Activated naive CD8-positive, alpha-beta T cell treated with anti-CD3 and anti-CD28 coated beads, Interleukin-2, amount 10 ng/mL, durations not matched to agents 7 days and 5 days (primary cell): ENCODE measurements around the gene ST6GALNAC3. TPM values are rescaled to one million over a fixed set of nuclear protein-coding genes. Genes with fewer than 3 reads are reported as not detected.

Experiments
- ATAC-seq: fragments of 150-1000 bp; cut with Tn5 transposase; one replicate; pipeline ENCODE4 v1.10.0; 2021; ENCODE audit warnings: low read depth, moderate library complexity
- POLR2A ChIA-PET: fragments of 350-600 bp; sonication (Branson Sonifier 250); formaldehyde crosslinking; loops from one replicate; lab custom pipeline; 2021; ENCODE audit warnings: antibody characterized with exemption; lab: Charles Lee
- DNase-seq: peaks from one replicate; pipeline ENCODE4 v3.0.0; 2021
- H3K27ac Mint-ChIP-seq: one replicate; pipeline ENCODE4 v1.8.0; 2022; ENCODE audit warnings: mild to moderate bottlenecking, mixed read lengths
- H3K27me3 Mint-ChIP-seq: one replicate; pipeline ENCODE4 v1.8.0; 2022; ENCODE audit warnings: mild to moderate bottlenecking, moderate library complexity, mixed read lengths
- H3K36me3 Mint-ChIP-seq: one replicate; pipeline ENCODE4 v1.8.0; 2021; ENCODE audit warnings: mild to moderate bottlenecking, mixed read lengths
- H3K4me1 Mint-ChIP-seq: one replicate; pipeline ENCODE4 v1.8.0; 2021; ENCODE audit warnings: mixed read lengths
- H3K4me3 Mint-ChIP-seq: one replicate; pipeline ENCODE4 v1.8.0; 2022; ENCODE audit warnings: mild to moderate bottlenecking, moderate library complexity, mixed read lengths
- H3K9me3 Mint-ChIP-seq: one replicate; pipeline ENCODE4 v1.8.0; 2021; ENCODE audit warnings: mixed read lengths
- total RNA-seq, 2 experiments: library from RNA; stranded (reverse); gene quantifications; one replicate each; pipeline ENCODE4 v1.2.3, GENCODE V29; 2021

The ST6GALNAC3 gene
- total RNA-seq, 2 experiments from 2014 or later = 0.48 to 0.55 TPM

DNA sequence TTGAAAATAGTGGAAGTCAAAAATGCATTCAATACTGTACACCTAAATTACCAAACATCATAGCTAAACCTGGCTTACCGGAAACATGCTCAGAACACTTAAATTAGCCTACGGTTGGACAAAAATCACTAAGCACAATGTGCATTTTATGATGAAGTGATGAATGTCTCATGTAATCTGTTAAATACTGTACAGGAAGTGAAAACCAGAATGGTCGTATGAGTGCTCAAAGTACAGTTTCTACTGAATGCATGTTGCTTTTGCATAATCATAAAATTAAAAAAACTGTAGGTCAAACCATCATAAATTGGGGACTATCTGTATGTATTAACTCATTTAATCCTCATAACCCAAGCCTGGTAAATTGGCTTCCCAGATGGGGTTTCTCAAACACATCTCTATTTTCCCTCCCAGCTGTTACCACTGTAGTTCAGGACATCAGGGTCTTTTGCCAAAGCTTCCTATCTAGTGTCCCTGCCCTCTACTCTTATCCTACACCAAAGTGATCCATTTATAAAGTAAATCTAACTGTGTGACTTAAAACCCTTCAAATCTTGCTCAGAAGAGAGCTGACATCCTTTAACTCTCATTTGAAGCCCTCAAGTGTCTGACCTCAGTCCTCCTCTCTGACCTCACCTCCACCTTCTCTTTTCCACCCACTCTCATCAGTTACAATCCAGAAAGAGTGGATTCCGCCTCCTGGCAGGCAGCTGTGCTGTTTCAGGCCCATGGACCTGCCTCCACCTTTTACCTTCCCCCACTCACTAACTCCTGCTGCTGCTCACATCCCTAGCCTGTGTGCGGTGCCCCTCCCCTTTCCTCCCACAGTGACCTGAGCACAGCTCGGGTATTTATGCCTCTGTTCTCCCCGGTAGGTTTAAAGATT lies 436.4 kb downstream of the ST6GALNAC3 start:
- Mint-ChIP-seq H3K4me1 (peaks cover 9% of the 10 kb centered on the region), H3K27ac (peak overlapping the region; percentile 64), H3K27me3 (peaks cover 2% of the 10 kb centered on the region), H3K9me3 (no peaks in the 10 kb centered on the region), H3K36me3 (no peaks in the 10 kb centered on the region), H3K4me3 (peak overlapping the region; percentile 3)
- POLR2A ChIA-PET = no interaction called here
- DNase-seq (no peak), ATAC-seq (no peak)

- Mint-ChIP-seq H3K27ac (no peak overlapping the region), H3K4me3 (peak overlapping the region; percentile 3), H3K4me1 (peaks cover 9% of the 10 kb centered on the region), H3K9me3 (no peaks in the 10 kb centered on the region), H3K36me3 (no peaks in the 10 kb centered on the region), H3K27me3 (peaks cover 4% of the 10 kb centered on the region)
- DNase-seq (no peak), ATAC-seq (no peak)
- POLR2A ChIA-PET = no interaction called here
Observed at GRCh38 chr1:76511558-76512179, 437.1 kb downstream of the ST6GALNAC3 start.

- no peak overlapping the region for H3K4me3 Mint-ChIP-seq
- DNase-seq (no peak), ATAC-seq (no peak)
- no peaks in the 10 kb centered on the region for H3K27me3 Mint-ChIP-seq
- no peaks in the 10 kb centered on the region for H3K9me3 Mint-ChIP-seq
- H3K4me1 Mint-ChIP-seq = no peaks in the 10 kb centered on the region
- no peak overlapping the region for H3K27ac Mint-ChIP-seq
- POLR2A ChIA-PET = no interaction called here
- H3K36me3 Mint-ChIP-seq = no peaks in the 10 kb centered on the region
Observed at GRCh38 chr1:76530953-76531352, 456.4 kb downstream of the ST6GALNAC3 start.

- H3K4me3 Mint-ChIP-seq = no peak overlapping the region
- H3K36me3 Mint-ChIP-seq = no peaks in the 10 kb centered on the region
- H3K9me3 Mint-ChIP-seq = peaks cover 1% of the 10 kb centered on the region
- no peak for ATAC-seq
- no peak for DNase-seq
- no peak overlapping the region for H3K27ac Mint-ChIP-seq
- no peaks in the 10 kb centered on the region for H3K27me3 Mint-ChIP-seq
- no peaks in the 10 kb centered on the region for H3K4me1 Mint-ChIP-seq
- POLR2A ChIA-PET = no interaction called here
Observed at GRCh38 chr1:76541618-76542017, 467.1 kb downstream of the ST6GALNAC3 start.

DNA sequence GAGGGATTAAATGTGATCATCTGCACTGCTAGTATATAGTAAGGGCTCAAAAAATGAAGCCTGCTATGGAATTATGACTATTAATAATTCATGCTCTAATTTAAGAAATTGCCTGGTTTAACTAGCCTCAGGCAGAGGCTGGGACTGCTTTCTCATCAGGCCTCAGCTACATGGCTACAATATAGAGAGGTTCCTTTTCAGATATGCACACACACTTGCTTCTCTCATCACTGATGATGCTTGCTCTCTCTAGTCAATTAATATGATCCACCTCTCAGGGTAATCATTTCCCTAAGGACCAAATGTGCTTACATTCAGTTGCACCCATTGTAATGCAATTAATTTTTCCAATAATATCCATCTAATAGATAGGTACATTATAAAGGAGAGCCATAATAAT lies 467.8 kb downstream of the ST6GALNAC3 start:
- Mint-ChIP-seq H3K27me3 (no peaks in the 10 kb centered on the region), H3K9me3 (peaks cover 1% of the 10 kb centered on the region), H3K27ac (no peak overlapping the region), H3K4me1 (no peaks in the 10 kb centered on the region), H3K36me3 (no peaks in the 10 kb centered on the region), H3K4me3 (no peak overlapping the region)
- DNase-seq (no peak), ATAC-seq (no peak)
- POLR2A ChIA-PET = no interaction called here

DNA sequence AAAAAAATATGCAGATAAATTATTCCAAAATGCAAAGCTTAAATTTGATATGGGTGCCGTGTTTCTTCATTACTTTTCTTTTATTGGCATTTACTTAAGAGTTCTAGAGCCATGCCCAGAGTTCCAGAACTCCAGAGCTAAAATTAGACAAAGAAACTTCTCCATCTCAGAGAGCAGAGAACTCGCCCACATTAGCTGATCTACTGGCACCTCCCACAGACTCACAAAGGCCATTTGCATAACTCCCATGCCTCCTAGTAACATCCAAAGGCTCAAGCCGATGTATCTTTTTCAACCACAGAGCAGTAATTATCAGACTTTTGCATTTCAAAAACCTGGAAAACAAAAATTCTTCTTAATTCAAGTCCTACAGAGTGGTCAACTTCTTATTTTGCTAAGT lies 468.9 kb downstream of the ST6GALNAC3 start:
- POLR2A ChIA-PET = interaction anchor here (0.6 kb wide), 1 partner anchor 63 kb away, joined by 6 read pairs; no protein-coding TSS in a partner anchor
- H3K9me3 Mint-ChIP-seq = peaks cover 1% of the 10 kb centered on the region
- ATAC-seq (no peak), DNase-seq (no peak)
- H3K27me3 Mint-ChIP-seq = no peaks in the 10 kb centered on the region
- H3K4me1 Mint-ChIP-seq = no peaks in the 10 kb centered on the region
- no peak overlapping the region for H3K27ac Mint-ChIP-seq
- no peaks in the 10 kb centered on the region for H3K36me3 Mint-ChIP-seq
- H3K4me3 Mint-ChIP-seq = no peak overlapping the region

DNA sequence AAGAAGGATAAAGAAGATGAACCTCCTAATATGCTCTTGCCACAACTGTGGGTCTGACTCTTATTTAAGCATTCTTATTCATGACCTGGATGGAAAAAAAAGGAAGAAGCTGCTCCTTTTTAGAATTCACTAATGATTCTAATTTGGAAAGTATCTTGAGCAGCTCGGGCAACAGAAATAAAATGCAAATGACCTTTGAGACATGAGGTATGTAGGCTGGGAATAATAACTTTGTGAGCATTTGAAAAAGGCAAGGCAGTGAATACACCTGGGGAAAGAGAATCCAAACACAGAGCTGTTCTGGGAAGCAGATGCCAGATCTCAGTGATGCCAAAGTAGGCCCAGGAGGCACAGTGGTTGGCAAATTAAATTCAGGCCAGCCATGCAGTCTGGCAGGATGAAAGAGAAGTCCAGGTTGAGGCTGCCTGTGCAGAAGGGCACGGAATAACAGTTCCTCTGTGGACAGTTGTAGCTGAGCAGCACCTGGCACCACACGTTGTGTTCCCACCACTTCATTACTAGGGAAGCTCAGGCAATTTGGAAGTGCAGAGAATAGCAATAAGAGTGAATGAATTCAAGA lies 471.9 kb downstream of the ST6GALNAC3 start:
- Mint-ChIP-seq H3K27me3 (no peaks in the 10 kb centered on the region), H3K4me3 (no peak overlapping the region), H3K36me3 (no peaks in the 10 kb centered on the region), H3K27ac (no peak overlapping the region), H3K4me1 (no peaks in the 10 kb centered on the region), H3K9me3 (no peaks in the 10 kb centered on the region)
- no peak for ATAC-seq
- POLR2A ChIA-PET = no interaction called here
- no peak for DNase-seq

- no peak overlapping the region for H3K27ac Mint-ChIP-seq
- no peak for ATAC-seq
- no peaks in the 10 kb centered on the region for H3K36me3 Mint-ChIP-seq
- no peaks in the 10 kb centered on the region for H3K27me3 Mint-ChIP-seq
- H3K4me1 Mint-ChIP-seq = no peaks in the 10 kb centered on the region
- DNase-seq = no peak
- no peaks in the 10 kb centered on the region for H3K9me3 Mint-ChIP-seq
- POLR2A ChIA-PET = interaction anchor here (0.7 kb wide), 1 partner anchor 31 kb away, joined by 3 read pairs; no protein-coding TSS in a partner anchor
- H3K4me3 Mint-ChIP-seq = no peak overlapping the region
Observed at GRCh38 chr1:76547916-76548315, 473.4 kb downstream of the ST6GALNAC3 start.

GRCh38 chr1:76548513-76549100 lies 474.1 kb downstream of the ST6GALNAC3 start:
- H3K36me3 Mint-ChIP-seq = no peaks in the 10 kb centered on the region
- DNase-seq = no peak
- ATAC-seq = no peak
- POLR2A ChIA-PET = no interaction called here
- no peaks in the 10 kb centered on the region for H3K4me1 Mint-ChIP-seq
- no peaks in the 10 kb centered on the region for H3K9me3 Mint-ChIP-seq
- H3K27me3 Mint-ChIP-seq = no peaks in the 10 kb centered on the region
- H3K27ac Mint-ChIP-seq = no peak overlapping the region
- no peak overlapping the region for H3K4me3 Mint-ChIP-seq

GRCh38 chr1:76554283-76554682 lies 479.7 kb downstream of the ST6GALNAC3 start:
- Mint-ChIP-seq H3K36me3 (no peaks in the 10 kb centered on the region), H3K9me3 (no peaks in the 10 kb centered on the region), H3K27ac (no peak overlapping the region), H3K4me3 (no peak overlapping the region), H3K27me3 (peaks cover 3% of the 10 kb centered on the region), H3K4me1 (no peaks in the 10 kb centered on the region)
- no peak for ATAC-seq
- no peak for DNase-seq
- POLR2A ChIA-PET = no interaction called here

DNA sequence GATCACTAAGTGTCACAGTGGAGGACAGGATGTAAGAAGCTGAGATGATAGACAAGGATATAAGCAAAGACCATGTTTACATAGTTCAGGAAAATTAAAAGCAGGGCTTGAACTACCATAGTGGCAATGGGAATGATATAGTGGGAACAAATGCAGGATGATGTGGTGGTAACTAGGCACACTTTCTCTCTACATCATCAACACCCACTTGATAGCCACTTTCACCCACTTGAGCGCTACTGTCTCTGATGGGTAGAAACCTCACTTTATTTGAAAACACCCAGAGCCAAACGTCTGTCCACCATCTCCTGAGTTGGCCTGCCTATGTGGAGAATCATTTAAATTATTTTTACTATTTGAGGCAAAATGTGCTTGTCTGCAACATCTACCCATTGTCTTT lies 487.7 kb downstream of the ST6GALNAC3 start:
- peaks cover 2% of the 10 kb centered on the region for H3K27me3 Mint-ChIP-seq
- H3K27ac Mint-ChIP-seq = no peak overlapping the region
- no peaks in the 10 kb centered on the region for H3K4me1 Mint-ChIP-seq
- POLR2A ChIA-PET = no interaction called here
- H3K4me3 Mint-ChIP-seq = no peak overlapping the region
- H3K9me3 Mint-ChIP-seq = no peaks in the 10 kb centered on the region
- ATAC-seq (no peak), DNase-seq (no peak)
- H3K36me3 Mint-ChIP-seq = no peaks in the 10 kb centered on the region

- no peaks in the 10 kb centered on the region for H3K9me3 Mint-ChIP-seq
- no peaks in the 10 kb centered on the region for H3K27me3 Mint-ChIP-seq
- POLR2A ChIA-PET = no interaction called here
- H3K36me3 Mint-ChIP-seq = no peaks in the 10 kb centered on the region
- ATAC-seq (no peak), DNase-seq (no peak)
- no peaks in the 10 kb centered on the region for H3K4me1 Mint-ChIP-seq
- H3K4me3 Mint-ChIP-seq = no peak overlapping the region
- H3K27ac Mint-ChIP-seq = no peak overlapping the region
Observed at GRCh38 chr1:76568573-76569238, 494.2 kb downstream of the ST6GALNAC3 start.

DNA sequence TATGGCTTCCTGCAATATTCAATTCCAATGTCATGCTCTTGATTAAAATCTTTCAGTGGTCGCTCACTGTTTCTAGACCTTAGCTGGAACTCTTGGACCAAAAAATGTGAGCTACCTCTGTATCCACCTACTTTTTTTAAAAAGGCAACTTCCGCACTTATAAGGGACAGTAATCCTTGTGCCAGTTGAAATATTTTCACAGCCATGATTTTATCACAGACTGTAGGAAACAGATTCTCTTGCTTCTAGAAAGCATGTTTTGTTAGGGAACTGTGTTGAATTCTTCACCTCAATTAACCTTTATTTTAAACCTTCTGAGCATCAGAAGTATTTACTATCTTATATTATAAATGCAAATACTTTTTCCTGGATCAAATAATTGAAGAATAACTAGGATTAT lies 496.7 kb downstream of the ST6GALNAC3 start:
- POLR2A ChIA-PET = no interaction called here
- H3K27me3 Mint-ChIP-seq = no peaks in the 10 kb centered on the region
- no peaks in the 10 kb centered on the region for H3K4me1 Mint-ChIP-seq
- H3K9me3 Mint-ChIP-seq = no peaks in the 10 kb centered on the region
- no peak overlapping the region for H3K27ac Mint-ChIP-seq
- DNase-seq (no peak), ATAC-seq (no peak)
- H3K4me3 Mint-ChIP-seq = no peak overlapping the region
- H3K36me3 Mint-ChIP-seq = no peaks in the 10 kb centered on the region
